HuH-7.5 (cell line): ENCODE measurements around the gene APMAP.
"Not testable (repeated sequence)": the region's sequence is repeated elsewhere in the genome, so short reads cannot be mapped to it uniquely, and the experiment has no call there.

Experiments used
- DNase-seq: peaks from one replicate; pipeline ENCODE4 v3.0.0; 2011; ENCODE audit warnings: low spot score

APMAP gene

DNA sequence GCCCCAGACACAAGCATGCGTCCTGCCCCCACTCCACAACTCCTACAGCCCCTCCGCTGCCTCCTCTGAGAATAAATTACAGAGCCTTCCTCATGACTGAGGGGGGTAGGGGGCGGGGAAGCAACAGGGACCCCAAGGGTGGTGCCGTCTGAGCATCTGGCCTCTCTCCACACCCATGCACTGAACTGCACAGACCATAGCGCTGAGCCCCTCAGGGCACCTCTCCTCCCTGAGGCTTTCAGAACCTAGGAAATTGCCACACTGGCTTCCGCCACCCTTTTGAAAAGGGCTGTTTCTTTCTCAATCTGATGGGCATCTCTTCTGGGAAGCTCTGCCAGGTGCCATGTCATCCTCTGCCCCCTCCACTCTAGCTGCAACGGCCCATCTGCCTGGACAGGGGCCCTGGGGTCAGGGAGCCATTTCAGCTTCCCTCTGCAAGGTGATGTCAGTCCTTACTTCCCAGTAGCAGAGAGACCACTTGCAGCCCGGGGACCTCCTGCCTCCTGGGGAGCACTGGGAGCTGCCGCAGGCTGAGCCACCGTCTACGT lies 40.9 kb downstream of the APMAP start:
- DNase-seq, result no peak

DNA sequence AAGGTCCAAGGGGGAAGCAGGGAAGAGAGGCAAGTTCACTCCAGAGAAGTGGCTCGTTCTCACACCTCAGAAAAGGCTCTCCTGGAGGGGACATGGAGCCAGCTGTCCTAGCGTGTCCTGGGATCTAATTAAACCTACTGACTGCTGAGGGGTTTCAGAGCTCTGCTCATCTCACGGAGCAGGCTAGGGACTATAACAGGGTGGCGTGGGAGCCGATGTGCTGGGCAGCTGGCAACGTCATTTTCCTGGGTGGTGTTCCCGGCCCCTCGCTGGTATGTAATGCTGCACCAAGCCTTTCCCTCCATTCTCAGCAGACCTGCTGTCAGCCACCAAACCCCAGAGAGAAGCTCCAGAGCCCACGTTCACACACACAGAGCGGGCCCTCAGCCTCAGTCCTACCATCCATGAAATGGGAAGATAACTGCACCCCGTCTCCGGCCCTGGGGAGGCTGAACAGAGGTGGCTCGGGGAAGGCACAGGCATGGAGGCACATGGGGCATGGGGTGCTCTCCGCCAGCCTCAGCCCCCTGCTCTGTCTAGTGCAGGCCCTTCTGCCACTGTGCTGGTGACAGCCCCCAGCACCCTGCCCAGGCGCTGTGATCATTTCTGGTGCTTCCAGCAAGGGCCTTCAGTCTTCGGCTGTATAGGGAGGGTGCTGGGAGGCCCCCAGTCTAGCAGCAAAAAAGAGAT lies 41.6 kb downstream of the APMAP start:
- DNase-seq, result no peak

DNA sequence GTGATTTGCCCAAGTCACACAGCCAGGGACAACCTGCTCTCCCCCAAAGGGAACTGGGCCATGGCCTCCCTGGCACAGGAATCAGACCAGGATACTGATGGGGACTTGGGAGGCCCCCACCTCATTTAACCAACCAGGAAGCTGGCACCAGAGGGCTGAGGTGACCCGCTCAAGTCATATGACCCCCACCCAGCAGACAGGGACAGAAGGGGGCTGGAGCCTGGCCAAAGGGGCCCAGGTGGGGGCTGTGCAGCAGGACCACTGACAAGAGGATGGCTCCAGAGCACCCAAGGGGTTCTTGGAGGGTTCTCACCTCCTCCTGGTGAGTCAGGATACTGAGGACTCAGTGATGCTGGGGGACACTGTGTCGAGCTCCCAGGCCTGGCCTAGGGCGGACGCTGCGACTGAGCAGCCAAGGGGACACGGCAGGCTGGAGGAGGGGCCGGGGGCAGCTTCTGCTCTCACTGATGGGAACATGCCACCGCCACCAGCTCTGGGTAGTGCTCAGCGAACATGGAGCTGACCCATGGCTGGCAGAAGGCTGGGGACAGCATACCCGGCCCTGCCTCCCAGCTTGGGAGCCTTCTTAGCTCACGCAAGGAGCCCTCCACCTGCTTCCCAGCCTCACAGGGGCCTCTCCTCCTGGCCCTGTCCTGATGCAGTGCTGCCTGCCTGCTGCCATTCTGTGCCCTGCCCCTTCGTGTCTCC lies 42.3 kb downstream of the APMAP start:
- DNase-seq, result no peak

DNA sequence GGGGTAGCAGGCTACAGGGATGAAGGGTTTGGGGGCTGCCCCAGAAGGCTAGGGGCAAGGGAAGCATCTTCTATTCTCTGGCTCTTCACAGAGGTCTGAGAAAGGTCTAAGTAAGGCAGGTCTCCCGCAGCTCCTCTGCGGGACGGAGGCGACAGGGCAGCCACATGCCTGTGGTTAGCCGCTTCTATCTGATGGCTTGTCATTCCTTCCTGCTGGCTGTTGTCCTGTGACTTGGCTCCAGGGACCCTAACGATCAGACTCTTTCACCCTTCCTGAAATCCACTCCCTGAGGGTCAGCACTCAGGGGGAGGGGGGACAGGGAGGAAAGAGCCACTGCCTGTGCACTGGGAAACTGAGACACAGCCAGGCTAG lies 42.8 kb downstream of the APMAP start:
- DNase-seq, result no peak

DNA sequence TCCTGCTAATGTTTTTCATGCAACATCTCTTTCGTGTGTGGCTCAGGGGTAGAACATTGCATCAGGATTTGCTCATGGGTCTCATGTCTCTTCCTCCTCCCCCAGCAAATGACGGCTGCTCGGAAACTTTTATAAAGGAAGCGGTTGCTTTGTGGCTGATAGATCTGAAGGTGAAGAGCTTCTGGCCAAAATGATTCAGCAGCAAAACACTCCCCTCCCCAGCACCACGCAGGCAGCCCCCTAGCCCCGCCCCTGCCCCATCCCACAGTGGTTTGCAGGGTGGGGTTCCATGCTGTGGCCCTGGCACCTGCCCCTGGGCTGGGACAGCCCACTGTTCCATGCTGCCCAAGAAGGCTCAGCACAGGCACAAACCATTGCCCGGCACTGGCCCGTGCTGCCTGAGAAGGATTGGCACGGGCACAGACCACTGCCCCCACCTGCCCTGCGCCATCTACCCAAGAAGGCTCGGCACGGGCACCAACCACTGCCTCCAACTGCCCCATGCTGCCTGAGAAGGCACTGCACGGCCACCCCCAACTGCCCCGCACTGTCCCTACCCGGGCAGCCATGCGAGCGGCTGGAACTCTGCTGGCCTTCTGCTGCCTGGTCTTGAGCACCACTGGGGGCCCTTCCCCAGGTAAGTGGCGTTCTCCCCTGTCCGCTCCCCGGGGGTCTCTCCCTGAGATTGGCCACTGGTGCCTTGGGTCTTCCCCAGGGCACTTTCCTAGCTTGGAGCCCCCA lies 43.4 kb downstream of the APMAP start, which contains the start of gene CST7:
CST7 (plus strand) TSS at position 331 of the 741 bp plus-strand sequence; CDS start at position 568, 237 bp downstream.
- no peak for DNase-seq

DNA sequence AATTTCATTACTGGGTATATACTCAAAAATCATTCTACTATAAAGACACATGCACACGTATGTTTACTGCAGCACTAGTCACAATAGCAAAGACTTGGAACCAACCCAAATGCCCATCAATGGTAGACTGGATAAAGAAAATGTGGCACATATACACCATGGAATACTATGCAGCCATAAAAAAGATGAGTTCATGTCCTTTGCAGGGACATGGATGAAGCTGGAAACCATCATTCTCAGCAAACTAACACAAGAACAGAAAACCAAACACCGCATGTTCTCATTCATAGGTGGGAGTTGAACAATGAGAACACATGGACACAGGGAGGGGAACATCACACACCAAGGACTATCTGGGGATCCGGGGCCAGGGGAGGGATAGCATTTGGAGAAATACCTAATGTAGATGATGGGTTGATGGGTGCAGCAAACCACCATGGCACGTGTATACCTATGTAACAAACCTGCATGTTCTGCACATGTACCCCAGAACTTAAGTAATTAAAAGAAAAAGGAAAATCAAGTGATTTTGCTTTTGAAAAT lies 44.1 kb downstream of the APMAP start:
- not testable (repeated sequence) for DNase-seq

DNA sequence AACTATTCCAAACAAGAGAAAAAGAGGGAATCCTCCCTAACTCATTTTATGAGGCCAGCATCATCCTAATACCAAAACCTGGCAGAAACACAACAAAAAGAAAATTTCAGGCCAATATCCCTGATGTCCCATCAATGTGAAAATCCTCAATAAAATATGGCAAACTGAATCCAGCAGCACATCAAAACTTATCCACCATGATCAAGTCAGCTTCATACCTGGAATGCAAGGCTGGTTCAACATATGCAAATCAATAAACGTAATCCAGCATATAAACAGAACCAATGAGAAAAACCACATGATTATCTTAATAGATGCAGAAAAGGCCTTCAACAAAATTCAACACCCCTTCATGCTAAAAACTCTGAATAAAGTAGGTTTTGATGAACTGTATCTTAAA lies 46.2 kb downstream of the APMAP start:
- not testable (repeated sequence) for DNase-seq

DNA sequence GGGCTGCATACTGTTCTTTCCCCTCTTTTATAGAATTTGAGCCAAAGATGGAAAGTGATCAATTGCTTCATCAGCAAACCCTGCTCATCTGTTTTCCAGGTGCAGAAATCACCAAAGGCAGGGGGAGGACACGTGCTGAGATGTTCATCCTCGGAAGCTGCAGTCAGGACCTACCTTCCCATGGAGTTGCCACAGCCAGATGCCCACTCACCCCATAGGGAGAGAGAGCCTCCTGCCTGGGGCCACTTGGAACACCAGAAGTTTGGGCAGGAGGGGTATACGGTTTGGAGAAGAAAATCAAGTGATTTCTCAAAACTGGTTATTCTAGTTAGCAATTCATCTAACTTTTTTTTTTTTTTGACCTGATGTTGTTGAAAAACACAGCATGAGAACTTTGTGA lies 48.8 kb downstream of the APMAP start:
- no peak for DNase-seq

DNA sequence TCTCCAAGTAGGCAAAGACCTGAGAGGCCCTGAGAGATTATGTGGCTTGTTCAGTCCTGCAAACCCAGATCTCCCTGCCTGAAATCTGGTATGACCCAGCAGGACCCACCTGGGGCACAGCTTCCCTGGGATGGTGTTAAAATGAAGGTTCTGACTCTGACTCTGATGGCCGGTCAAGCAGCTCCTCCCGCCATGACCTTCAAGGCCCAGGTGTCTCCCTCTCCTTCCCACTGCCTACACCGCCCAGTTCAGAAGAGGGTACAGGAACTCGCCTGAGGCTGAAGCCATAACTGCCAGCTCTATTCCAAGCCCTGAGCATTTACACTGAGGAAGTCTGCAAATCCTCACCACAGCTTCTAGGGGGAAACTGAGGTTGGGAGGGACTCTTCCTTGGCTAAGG lies 49.4 kb downstream of the APMAP start:
- DNase-seq, result no peak

DNA sequence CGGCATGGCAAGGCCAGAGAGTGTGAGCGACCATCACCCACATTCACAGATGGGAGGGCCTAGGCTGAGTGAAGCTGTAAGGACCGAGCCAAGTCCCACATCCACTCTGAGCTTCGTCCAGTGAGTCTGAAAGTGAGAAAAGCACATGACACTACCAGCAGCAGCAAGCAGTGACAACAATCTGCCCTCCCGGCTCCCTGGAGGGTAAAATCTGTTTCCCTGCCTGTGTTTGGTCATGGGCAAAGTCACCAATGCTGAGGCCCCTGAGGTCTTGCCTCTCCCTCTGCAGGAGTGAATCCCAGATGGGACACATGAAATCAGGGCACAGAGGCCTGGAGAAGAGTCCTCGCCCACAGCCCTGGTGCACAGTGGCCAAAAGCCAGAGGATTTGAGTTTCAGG lies 49.9 kb downstream of the APMAP start:
- no peak for DNase-seq

DNA sequence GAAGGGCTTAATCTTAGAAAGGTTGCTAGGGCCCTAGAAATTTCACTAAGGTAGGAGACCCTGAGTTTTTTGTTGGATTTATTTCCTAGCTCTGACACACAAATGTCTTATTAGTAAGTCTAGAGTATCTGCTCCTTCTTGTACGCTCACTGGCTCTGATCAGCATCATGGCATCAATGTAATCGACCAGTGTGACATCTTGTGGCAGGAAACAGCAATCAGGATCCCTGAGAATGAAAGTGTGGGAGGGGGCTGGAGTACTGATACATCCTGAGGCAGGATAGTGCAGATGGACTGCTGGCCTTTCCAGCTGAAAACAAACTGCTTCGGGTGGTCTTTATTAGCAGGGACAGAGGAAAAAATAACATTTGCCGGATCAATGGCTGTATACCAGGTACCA lies 53.5 kb downstream of the APMAP start:
- DNase-seq, result no peak

DNA sequence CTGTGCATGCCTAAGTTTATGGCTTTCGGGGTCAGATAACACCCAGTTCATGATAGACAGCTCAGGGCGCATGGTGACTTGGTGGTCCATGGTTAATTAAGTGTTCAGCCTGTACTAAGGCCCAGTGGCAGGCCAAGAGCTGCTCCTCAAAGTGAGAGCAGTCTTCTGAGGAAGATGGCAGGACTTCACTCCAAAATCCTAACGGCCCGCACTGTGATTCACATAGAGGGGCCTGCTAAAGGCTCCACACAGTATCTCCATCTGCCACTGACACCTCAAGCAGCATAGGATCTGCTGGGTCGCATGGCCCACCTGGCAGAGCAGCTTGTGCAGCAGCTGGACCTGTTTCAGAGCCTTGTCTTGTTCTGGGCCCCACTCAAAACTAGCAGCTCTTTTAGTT lies 54.1 kb downstream of the APMAP start:
- no peak for DNase-seq

DNA sequence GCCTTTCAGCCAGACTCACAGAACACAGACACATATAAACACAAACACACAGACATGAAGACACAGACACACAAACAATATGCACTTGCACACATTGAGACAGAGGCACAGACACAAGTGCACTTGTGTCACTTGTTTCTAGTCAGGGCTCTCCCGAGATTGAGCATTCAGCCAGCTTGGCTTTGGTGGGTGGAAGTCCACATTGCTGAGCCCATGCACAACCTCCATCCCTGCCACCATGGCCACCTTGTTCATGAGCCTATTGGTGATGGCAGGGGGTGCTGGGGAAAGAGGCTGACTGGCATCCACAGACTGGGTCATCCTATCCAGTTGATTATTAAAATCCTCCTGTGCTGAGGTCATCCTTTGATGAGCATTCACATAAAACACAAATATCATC lies 55.0 kb downstream of the APMAP start:
- no peak for DNase-seq

DNA sequence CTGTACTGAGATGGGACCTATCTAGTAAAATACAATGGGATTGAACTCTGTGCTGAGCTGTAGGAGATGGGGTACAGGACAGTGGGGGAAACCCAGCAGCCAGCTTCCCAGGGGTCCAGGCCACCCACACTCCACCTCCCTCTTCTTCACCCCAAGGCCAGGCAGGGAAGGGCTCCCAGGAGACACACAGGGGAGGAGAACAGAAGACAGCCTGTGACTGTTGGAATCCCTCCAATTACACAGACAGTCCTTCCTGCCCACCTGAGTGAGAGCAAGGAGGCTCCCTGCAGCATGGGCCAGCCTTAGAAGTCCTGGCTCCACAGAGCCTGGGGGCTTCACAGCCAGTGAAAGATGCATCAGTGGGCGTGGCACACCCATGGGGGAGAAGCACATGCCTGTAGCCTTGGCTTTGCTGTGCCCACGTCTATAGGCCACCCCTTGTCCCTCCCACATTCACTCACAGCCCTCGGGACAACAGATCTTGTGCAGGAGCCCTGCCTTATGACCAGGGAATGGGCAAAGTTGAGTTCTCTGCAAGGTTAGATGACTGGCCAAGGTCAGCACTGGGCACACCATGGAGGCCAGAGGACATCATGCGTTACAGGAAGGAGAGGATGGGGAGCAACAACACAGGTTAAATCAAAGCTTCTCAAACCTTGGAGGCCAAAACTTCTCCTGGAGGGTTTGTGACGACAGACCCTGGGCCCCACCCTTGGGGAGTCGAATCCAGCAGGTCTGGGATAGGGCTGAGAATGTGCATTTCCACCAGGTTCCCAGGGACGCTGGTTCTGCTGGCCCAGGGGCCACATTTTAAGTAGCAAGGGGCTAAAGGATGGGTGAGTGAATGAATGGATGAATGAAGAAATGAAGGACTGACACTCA lies 55.8 kb downstream of the APMAP start:
- no peak for DNase-seq

DNA sequence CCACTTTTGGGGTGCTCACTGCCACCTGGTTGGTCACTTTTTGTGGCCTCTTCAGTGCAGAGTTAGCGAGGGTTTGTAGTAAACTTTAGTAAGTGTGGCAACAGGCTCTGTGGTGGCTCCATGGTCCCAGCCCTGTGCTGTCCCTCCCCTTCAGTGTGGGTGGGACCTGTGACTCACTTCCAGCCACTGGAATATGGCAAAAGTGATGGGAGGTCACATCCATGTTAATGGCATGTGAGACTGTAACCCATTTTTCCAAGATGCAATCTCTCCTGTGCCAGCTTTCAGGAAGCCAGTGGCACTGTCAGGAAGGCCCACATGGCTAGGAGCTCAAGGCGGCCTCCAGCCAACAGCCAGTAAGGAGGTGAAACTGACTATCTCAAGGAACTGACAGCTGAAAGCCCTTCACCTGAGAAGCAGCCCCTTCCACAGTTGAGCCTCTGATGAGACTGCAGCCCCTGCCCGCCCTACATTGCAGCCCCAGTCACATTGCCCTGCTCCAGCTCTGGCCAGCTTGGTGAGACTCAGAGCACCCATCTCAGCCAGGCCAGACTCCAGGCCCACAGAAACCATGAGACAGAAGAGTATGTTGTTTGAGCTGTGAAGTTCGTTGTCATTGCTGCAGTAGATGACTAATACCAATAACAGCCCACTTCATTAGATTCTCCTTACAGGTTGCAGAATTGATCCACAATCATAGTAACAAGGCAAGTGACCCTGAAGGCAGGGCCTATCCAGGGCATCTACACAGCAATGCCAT lies 56.6 kb downstream of the APMAP start:
- no peak for DNase-seq

DNA sequence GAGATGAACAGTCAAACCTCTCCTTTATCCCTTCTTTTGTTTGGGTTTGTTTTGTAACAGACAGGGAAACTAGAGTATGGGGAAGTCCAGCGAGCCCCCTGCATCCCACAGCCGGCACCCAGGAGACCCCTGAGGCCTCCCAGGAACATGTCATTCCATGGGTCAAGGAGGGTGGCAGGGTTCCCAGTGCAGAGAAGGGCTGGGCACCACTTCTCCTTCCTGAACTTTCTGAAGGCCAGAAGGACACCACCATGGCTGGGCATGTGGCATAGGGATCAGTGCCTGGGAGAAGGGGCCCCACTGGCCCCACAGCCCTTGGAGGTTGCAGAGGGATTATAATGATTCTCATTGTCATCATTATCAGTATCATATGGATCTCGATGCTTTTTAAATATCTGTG lies 57.4 kb downstream of the APMAP start:
- DNase-seq, result no peak

DNA sequence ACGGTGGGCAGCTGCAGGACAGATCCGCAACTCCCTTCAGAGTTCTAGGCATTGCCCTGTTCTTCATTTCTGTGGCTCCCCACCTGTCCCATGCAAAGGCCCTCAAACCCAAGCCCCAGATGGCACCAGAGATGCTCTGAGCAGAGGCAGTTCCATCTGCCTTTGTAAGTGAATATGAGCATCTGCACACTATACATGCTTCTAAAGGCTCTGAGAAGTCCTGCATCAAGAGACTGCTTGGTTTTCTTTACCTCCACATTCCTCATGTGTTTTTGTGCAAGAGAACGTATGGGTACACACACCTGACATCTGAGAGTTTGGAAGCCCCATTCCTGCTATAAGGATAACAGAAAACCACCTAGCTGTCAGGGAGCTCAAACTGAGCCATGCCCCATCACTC lies 57.8 kb downstream of the APMAP start:
- no peak for DNase-seq

DNA sequence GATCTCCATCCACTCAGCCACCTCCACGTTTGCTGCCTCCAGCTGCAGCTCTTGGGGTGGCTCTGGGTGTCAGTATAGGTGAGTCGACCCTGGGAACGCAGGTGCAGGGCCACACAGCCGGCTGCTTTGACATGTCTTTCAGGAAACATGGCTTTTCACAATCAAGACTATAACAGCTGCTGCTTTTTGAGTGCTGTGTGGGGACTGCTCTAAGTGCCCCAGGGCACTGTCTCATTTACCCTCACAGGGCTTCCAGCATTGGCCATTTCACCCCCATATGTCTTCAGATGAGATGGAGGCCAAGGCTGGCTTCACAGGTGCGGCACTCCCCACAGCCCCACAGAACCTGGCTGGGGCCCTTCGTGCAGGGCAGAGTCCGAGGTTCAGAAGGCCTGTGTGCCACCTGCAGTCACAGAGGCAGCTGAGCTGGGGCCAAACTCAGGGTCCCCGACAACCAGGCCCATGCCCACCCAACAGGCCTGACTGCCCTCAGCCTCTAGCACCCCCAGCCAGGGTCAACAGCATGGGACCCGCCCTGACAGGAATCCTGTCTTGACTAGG lies 58.4 kb downstream of the APMAP start:
- DNase-seq, result no peak

DNA sequence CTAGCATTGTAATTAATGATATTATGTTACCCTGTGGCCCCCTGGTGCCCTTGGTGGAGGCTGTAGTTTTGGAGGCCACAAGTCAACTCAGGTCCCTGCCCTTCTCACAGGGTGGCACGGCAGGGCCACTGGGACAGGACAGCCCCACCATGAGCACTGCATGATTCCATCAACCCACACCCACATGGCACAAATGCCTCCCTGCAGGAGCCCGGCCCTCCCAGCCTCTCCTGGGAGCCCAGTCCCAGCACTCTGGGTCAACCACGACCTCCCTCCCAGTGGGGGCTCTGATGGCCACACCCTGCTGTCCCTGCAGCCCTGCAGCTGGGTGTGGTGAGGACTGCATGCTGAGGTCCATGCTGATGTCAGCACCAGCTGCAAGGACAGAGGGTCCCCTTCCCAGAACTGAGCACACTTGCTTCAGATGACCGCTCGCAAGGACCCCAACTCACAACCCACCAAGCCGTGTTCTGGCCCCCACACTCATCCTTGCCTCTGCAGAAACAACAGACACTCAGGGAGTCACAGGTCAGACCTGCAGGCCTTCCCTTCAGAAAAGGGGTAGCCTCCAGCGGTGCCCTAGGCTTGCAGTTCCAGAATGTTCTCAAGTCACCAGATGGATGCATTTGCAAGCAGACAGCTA lies 59.2 kb downstream of the APMAP start:
- DNase-seq, result no peak

DNA sequence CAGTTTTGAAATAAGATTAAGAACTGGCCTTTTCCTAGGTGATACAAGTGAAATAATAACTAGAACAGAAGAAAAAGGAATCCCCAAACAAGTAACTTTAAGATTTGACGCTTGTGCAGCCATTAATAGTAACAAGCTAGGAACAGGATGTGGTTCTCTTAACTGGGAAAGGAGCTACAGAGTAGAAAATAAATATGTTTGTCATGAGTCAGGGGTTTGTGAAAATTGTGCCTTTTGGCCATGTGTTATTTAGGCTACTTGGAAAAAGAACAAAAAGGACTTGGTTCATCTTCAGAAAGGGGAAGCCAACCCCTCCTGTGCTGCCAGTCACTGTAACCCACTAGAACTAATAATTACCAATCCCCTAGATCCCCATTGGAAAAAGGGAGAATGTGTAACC lies 60.7 kb downstream of the APMAP start:
- not testable (repeated sequence) for DNase-seq
